Activated CD8-positive, alpha-beta memory T cell treated with anti-CD3 and anti-CD28 coated beads for 1 hour (primary cell): ENCODE data around the gene PRRT2.
"Not testable (repeated sequence)": the region's sequence is repeated elsewhere in the genome, so short reads cannot be mapped to it uniquely, and the experiment has no call there.

Experiments
- DNase-seq, 2 donors: peaks; one replicate each; pipeline ENCODE4 v3.0.0-alpha.2; 2020; ENCODE audit warnings: low read depth in 1 of 2; ENCODE audit errors: extremely low read depth in 1 of 2

The PRRT2 gene

GRCh38 chr16:29831490-29831889, 19.5 kb downstream of the PRRT2 start:
- no peak for DNase-seq

GRCh38 chr16:29833219-29833618, 21.2 kb downstream of the PRRT2 start:
- DNase-seq: not testable (repeated sequence)

GRCh38 chr16:29834079-29834478, 22.1 kb downstream of the PRRT2 start:
- no peak for DNase-seq

GRCh38 chr16:29835926-29836325, 23.9 kb downstream of the PRRT2 start:
- DNase-seq: no peak

GRCh38 chr16:29836623-29837022, 24.6 kb downstream of the PRRT2 start:
- DNase-seq: no peak

GRCh38 chr16:29837841-29838240, 25.8 kb downstream of the PRRT2 start:
- DNase-seq: no peak

GRCh38 chr16:29839822-29840221, 27.8 kb downstream of the PRRT2 start:
- no peak for DNase-seq

GRCh38 chr16:29840240-29840639, 28.2 kb downstream of the PRRT2 start:
- no peak for DNase-seq

GRCh38 chr16:29841631-29842030, 29.6 kb downstream of the PRRT2 start:
- no peak for DNase-seq

GRCh38 chr16:29842732-29843346, 30.8 kb downstream of the PRRT2 start:
- DNase-seq: no peak

- no peak for DNase-seq
These were observed 31.9 kb downstream of the PRRT2 start for GRCh38 chr16:29843931-29844330.

GRCh38 chr16:29844575-29845331, 32.8 kb downstream of the PRRT2 start:
- no peak for DNase-seq

GRCh38 chr16:29845656-29846055, 33.7 kb downstream of the PRRT2 start:
- DNase-seq: no peak

GRCh38 chr16:29848420-29849297, 36.7 kb downstream of the PRRT2 start:
- DNase-seq: peak; percentile 62 to 78

- no peak for DNase-seq
These were observed 37.5 kb downstream of the PRRT2 start for GRCh38 chr16:29849505-29849904.

- no peak for DNase-seq
These were observed 39.0 kb downstream of the PRRT2 start for GRCh38 chr16:29850998-29851397.

GRCh38 chr16:29852654-29853053, 40.7 kb downstream of the PRRT2 start:
- no peak for DNase-seq

- DNase-seq: no peak
These were observed 42.6 kb downstream of the PRRT2 start for GRCh38 chr16:29854520-29855100.

GRCh38 chr16:29857133-29857760, 45.3 kb downstream of the PRRT2 start:
- no peak for DNase-seq

GRCh38 chr16:29858149-29858849, 46.3 kb downstream of the PRRT2 start:
- no peak for DNase-seq
